Epithelial cell of esophagus (primary cell): ENCODE results near the gene CATSPERD.
"Not testable (repeated sequence)": the region's sequence is repeated elsewhere in the genome, so short reads cannot be mapped to it uniquely, and the experiment has no call there.

ENCODE experiments used
- DNase-seq: peaks from one replicate; pipeline ENCODE4 v3.0.0; 2010; ENCODE audit warnings: low read depth
- H3K4me3 ChIP-seq: 2 replicates; pipeline ENCODE4 v1.5.1; 2011; ENCODE audit warnings: mild to moderate bottlenecking, low read length, control low read depth
- TF ChIP-seq, protein P1 (sequence below): IDR thresholded peaks from 2 replicates; pipeline ENCODE4 v1.5.1; 2011; ENCODE audit warnings: low read depth, mild to moderate bottlenecking, low read length, control low read depth, inconsistent platforms; ENCODE audit not compliant: insufficient read depth; ENCODE audit errors: missing control alignments

The CATSPERD gene

DNA sequence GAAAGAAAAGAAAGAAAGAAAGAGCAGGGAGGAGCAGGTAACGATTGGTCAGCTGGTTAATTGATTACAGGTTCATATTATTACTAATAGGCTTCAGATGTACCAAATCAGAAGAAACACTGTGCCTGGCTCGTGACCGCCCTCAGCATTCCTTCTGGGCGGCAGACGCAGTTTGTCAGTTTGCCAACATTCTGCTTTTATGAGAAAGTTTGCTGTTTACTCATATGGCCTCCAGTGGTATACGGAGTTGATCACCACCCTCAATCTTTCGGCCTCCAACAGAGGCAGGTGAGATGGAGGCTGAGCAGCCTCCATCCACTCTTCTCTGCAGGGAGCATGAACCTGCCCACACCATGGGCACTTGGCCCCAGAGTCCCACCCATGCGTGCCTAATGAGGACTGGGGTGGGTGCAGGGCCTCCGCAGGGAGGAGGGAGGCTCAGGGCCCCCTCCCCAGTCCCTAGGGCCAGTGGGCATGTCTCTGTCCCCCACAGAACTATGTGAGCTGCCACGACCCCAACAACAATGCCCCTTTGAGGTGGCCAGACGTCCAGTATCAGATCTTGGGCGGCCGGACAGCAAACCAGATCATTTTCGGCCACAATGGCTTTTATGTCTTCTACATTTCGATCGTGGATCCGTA is 55.4 kb downstream of the CATSPERD start:
- H3K4me3 ChIP-seq: no peak overlapping the region
- peak; percentile 54 for DNase-seq
- TF ChIP-seq, protein P1, sequence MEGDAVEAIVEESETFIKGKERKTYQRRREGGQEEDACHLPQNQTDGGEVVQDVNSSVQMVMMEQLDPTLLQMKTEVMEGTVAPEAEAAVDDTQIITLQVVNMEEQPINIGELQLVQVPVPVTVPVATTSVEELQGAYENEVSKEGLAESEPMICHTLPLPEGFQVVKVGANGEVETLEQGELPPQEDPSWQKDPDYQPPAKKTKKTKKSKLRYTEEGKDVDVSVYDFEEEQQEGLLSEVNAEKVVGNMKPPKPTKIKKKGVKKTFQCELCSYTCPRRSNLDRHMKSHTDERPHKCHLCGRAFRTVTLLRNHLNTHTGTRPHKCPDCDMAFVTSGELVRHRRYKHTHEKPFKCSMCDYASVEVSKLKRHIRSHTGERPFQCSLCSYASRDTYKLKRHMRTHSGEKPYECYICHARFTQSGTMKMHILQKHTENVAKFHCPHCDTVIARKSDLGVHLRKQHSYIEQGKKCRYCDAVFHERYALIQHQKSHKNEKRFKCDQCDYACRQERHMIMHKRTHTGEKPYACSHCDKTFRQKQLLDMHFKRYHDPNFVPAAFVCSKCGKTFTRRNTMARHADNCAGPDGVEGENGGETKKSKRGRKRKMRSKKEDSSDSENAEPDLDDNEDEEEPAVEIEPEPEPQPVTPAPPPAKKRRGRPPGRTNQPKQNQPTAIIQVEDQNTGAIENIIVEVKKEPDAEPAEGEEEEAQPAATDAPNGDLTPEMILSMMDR: no peak

DNA sequence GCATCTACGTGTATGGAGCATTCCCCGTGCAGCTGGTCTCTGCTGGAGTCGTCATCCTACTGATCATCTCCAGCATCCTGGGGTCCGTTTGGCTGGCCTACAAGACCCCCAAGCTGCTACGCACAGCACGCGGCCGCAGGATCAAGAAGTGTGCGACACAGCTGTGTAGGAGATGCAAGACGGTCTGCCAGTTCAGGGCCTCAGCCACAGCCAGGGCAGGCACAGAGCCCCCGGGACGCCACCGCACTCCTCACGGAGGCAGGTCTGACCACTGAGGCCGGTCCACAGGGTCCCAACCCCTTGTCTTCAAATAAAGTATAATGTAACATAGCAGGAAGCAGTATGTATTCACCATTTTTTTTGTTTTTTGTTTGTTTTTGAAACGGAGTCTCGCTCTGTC is 58.0 kb downstream of the CATSPERD start:
- no peak overlapping the region for H3K4me3 ChIP-seq
- no peak for DNase-seq
- TF ChIP-seq, protein P1: no peak

DNA sequence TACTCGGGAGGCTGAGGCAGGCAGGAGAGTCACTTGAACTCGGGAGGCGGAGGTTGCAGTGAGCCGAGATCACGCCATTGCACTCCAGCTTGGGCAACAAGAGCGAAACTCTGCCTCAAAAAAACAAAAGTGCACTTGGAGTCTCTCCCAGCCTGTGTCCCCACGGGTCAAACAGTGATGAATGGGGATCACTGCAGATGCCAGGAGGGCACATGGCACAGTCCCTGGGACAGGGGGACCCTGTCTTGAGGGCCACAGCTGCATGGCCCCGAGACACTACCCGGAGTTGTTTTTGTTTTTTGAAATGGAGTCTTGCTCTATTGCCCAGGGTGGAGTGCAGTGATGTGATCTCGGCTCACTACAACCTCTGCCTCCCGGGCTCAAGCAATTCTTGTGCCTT is 60.5 kb downstream of the CATSPERD start:
- H3K4me3 ChIP-seq, DNase-seq: not testable (repeated sequence)

DNA sequence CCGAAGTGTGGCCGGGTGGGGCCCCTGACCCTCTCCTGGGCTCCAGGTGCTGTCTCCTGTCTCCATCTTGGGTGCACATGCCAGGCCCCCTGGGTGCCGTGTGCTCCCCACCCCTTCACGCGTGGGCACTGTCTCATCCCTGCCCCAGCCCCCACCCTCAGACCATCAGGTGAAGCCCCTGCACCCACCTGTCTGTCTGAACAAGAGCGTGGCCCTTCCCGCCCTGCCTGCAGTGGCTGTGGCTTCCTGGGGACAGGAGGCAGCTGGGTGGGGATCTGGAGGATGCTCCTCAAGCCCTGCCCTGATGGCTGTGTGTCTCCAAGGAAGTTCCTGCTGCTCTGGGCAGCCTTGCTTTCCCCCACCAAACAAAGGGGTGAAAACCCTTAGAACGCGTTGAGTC is 61.9 kb downstream of the CATSPERD start:
- no peak overlapping the region for H3K4me3 ChIP-seq
- TF ChIP-seq, protein P1: no peak

DNA sequence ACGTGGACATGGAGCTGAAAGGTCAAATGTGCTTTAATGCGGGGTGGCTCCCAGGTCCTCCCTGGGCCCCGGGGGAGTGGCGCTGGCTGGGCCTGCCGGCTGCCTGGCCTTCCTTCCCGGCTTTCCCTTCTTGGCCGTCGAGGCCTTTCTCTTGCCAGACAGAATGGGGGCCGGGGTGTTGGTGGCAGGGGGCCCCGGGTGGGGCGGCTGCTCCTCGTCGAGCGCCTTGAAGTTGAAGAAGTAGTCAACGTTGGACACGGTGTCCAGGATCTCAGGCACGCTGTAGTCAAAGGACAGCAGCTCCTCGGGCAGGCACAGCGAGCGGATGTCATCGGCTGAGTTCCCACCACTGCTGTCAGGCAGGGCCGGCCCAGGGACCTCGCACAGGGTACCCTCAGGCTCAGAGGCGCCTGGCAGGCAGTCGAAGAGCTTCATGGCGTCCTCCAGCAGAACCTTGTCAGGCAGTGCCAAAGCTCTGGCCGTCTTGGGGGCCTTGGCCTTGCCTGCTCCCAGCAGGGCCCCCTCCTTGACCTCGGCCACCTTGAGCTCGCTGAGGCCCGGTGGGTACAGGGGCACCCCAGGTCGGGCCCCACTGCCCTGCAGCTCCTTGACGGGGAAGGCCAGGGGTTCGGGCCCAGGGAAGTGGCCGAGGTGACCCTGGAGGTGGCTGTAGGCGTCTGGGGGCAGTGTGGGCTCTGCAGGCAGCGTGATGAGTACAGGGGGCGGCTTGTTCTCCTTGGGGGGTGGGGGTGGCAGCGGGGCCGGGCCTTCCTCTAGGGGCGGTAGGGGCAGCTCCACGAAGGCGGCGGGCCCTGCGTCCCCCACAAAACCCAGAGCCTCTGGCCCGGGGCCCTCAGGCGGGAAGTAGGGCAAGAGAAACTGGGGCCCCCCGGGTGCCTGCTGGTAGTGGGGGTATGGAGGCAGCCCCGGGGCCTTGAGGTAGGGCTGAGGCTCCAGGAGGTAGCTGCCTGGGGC is 62.8 kb downstream of the CATSPERD start:
- no peak for DNase-seq
- no peak overlapping the region for H3K4me3 ChIP-seq
- TF ChIP-seq, protein P1: no peak

More for the DNA sequence above, 61.9 kb downstream of the CATSPERD start:
- DNase-seq: no peak

DNA sequence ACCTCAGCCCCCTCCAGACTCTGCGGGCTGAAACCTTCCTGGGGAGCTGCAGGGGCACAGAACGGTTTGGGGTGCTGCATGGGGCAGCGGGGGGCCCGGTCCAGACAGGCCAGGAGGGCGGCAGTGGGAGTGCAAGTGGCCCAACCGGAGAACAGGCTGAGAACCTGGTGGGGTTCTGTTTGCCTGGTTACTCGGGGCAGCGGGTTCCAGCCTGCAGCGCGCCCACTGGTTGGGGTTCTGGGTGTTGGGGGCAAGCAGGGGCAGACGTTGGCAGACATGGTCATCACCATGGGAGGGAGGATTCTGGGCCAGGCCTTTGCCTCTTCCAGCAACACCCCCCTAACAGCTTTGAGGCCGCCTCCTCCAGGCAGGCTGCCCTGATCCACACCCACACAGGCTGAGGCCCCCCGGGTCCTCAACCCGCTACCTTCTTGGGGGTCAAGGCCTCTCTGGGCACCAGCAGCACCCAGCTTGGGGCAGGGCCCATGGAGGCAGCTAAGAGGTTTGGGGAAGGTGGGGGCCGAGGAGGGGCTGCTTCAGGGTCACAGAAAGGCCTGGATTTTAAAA is 64.2 kb downstream of the CATSPERD start, which contains the start of gene PRR22:
TSS of gene PRR22 (minus strand) at position 166 of the 567 bp plus-strand sequence. CDS start at position 80, 86 bp downstream.
- no peak within 1 kb of the TSS for H3K4me3 ChIP-seq
- TF ChIP-seq, protein P1: no peak
- no peak for DNase-seq

DNA sequence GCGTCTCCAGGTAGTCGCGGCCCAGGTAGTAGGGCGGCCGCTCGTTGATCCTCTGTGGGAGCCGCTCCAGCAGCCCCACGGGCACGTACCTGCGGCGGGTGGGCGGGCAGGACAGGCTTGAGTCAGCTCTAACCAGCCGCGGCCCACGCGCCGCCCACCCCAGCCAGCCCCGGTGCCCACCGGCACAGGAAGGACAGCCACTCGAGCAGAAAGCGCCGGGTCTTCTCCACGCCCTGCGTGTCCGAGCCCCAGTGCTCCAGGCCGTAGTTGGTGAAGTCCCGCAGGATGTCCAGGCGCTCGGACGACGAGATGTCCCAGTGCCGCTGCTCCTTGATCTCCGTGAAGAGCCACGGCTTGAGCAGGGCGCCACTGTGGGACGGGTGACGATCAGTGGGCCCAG is 65.0 kb downstream of the CATSPERD start:
- TF ChIP-seq, protein P1: no peak
- no peak overlapping the region for H3K4me3 ChIP-seq
- no peak for DNase-seq
